PFSK-1 (cell line): Measurements from ENCODE around the gene HNRNPH3.

Experiments used
- POLR2AphosphoS5 ChIP-seq: IDR thresholded peaks from 2 replicates; pipeline ENCODE4 v1.6.1; 2012; ENCODE audit warnings: low read depth, mild to moderate bottlenecking, control low read depth, low read length, moderate library complexity
- REST ChIP-seq, 2 experiments: IDR thresholded peaks; 2 replicates each; pipeline versions ENCODE4 v1.6.1 to v1.8.0; 2011 to 2012; ENCODE audit warnings: low read depth in 2 of 2, low read length in 2 of 2, control low read depth in 1 of 2, inconsistent platforms in 1 of 2, mild to moderate bottlenecking in 1 of 2, moderate library complexity in 1 of 2; ENCODE audit not compliant: insufficient read depth in 1 of 2
- SIN3A ChIP-seq: IDR thresholded peaks from 2 replicates; pipeline ENCODE4 v1.6.1; 2012; ENCODE audit warnings: mild to moderate bottlenecking, low read length, moderate library complexity, borderline replicate concordance; ENCODE audit not compliant: insufficient read depth

GRCh38 chr10:68342909-68343516, 11.1 kb downstream of the HNRNPH3 start:
- no peak for TF ChIP-seq SIN3A
- 0 out of 2 replicates have a peak, but pooled peaks have one; percentile 14 for TF ChIP-seq POLR2AphosphoS5
- no peak for TF ChIP-seq REST (IDR thresholded peaks at IDR 0.05; ENCODE audit: insufficient read depth in 1 of 2, low read depth in 2 of 2, low read length in 2 of 2)
